Activated CD8-positive, alpha-beta memory T cell treated with anti-CD3 and anti-CD28 coated beads for 36 hours (primary cell): Measurements from ENCODE around the gene GJD2. TPM values are rescaled to one million over a fixed set of nuclear protein-coding genes. Genes with fewer than 3 reads are reported as not detected.

Source experiments
- CTCF ChIA-PET: fragments of 350-600 bp; sonication (Branson Sonifier 250); formaldehyde crosslinking; loops from one replicate; lab custom pipeline; 2021; ENCODE audit warnings: antibody characterized with exemption; lab: Charles Lee
- POLR2A ChIA-PET: fragments of 350-600 bp; sonication (Branson Sonifier 250); formaldehyde crosslinking; loops from one replicate; lab custom pipeline; 2021; ENCODE audit warnings: antibody characterized with exemption; lab: Charles Lee
- total RNA-seq, 2 experiments: library from RNA; stranded (reverse); gene quantifications; one replicate each; pipeline ENCODE4 v1.2.3, GENCODE V29; 2021

The GJD2 gene
- total RNA-seq, 2 experiments from 2014 or later: not detected

- POLR2A ChIA-PET: no interaction called here
- CTCF ChIA-PET: no interaction called here
Measured at GRCh38 chr15:34729886-34730285, 24.9 kb downstream of the GJD2 start.

- ChIA-PET CTCF (no interaction called here), POLR2A (no interaction called here)
Measured at GRCh38 chr15:34729056-34729455, 25.7 kb downstream of the GJD2 start.

GRCh38 chr15:34726406-34727100 lies 28.2 kb downstream of the GJD2 start:
- CTCF ChIA-PET: no interaction called here
- POLR2A ChIA-PET: no interaction called here

- ChIA-PET POLR2A (interaction anchor here (0.6 kb wide), 1 partner anchor 127 kb away, joined by 3 read pairs; no protein-coding TSS in a partner anchor), CTCF (no interaction called here)
Measured at GRCh38 chr15:34725556-34725955, 29.2 kb downstream of the GJD2 start.

GRCh38 chr15:34724481-34724880 lies 30.3 kb downstream of the GJD2 start:
- POLR2A ChIA-PET: no interaction called here
- CTCF ChIA-PET: no interaction called here

GRCh38 chr15:34722439-34722836 lies 32.4 kb downstream of the GJD2 start:
- POLR2A ChIA-PET: no interaction called here
- CTCF ChIA-PET: no interaction called here

- POLR2A ChIA-PET: no interaction called here
- CTCF ChIA-PET: no interaction called here
Measured at GRCh38 chr15:34721802-34722438, 32.9 kb downstream of the GJD2 start.

- ChIA-PET POLR2A (no interaction called here), CTCF (no interaction called here)
Measured at GRCh38 chr15:34721157-34721801, 33.5 kb downstream of the GJD2 start.

- ChIA-PET POLR2A (no interaction called here), CTCF (no interaction called here)
Measured at GRCh38 chr15:34719695-34720094, 35.1 kb downstream of the GJD2 start.

- ChIA-PET CTCF (interaction anchor here (1.8 kb wide), 1 partner anchor 15 kb away, joined by 3 read pairs; no protein-coding TSS in a partner anchor), POLR2A (no interaction called here)
Measured at GRCh38 chr15:34718681-34719665, 35.8 kb downstream of the GJD2 start.

- ChIA-PET POLR2A (no interaction called here), CTCF (interaction anchor here (1.8 kb wide), 1 partner anchor 14 kb away, joined by 3 read pairs; no protein-coding TSS in a partner anchor)
Measured at GRCh38 chr15:34717729-34718128, 37.1 kb downstream of the GJD2 start.

- POLR2A ChIA-PET: no interaction called here
Measured at GRCh38 chr15:34716111-34716510, 38.7 kb downstream of the GJD2 start.

GRCh38 chr15:34714476-34715121 lies 40.2 kb downstream of the GJD2 start:
- ChIA-PET CTCF (interaction anchor here (1.0 kb wide), 1 partner anchor 9 kb away, joined by 3 read pairs; no protein-coding TSS in a partner anchor), POLR2A (no interaction called here)

More at GRCh38 chr15:34716111-34716510, 38.7 kb downstream of the GJD2 start:
- CTCF ChIA-PET: no interaction called here

- ChIA-PET CTCF (no interaction called here), POLR2A (no interaction called here)
Measured at GRCh38 chr15:34713635-34714034, 41.2 kb downstream of the GJD2 start.

- CTCF ChIA-PET: no interaction called here
- POLR2A ChIA-PET: no interaction called here
Measured at GRCh38 chr15:34709866-34710265, 44.9 kb downstream of the GJD2 start.

- CTCF ChIA-PET: no interaction called here
- POLR2A ChIA-PET: no interaction called here
Measured at GRCh38 chr15:34708422-34708821, 46.4 kb downstream of the GJD2 start.

- CTCF ChIA-PET: no interaction called here
- POLR2A ChIA-PET: no interaction called here
Measured at GRCh38 chr15:34701536-34701935, 53.3 kb downstream of the GJD2 start.
